Adrenal gland (tissue), 12 donors: ENCODE measurements around the gene VDAC2. TPM values are rescaled to one million over a fixed set of nuclear protein-coding genes. Genes with fewer than 3 reads are reported as not detected.
"Not testable (repeated sequence)": the region's sequence is repeated elsewhere in the genome, so short reads cannot be mapped to it uniquely, and the experiment has no call there.

Experiments used
- DNase-seq, 7 donors: peaks; one replicate each; pipeline ENCODE4 v3.0.0-alpha.2; 2019 to 2020
- H3K27ac ChIP-seq, 5 donors: fragments of 200-600 bp; sonication (generic) in 4 of 5; 1 replicate in 3 of 5; 2 replicates in 2 of 5; pipeline versions ENCODE4 v1.5.1 to v1.8.0; 2016 to 2020; ENCODE audit warnings: mild to moderate bottlenecking in 1 of 5
- H3K27me3 ChIP-seq: fragments of 200-600 bp; 2 replicates; pipeline ENCODE4 v1.8.0; 2021
- H3K36me3 ChIP-seq, 2 donors: fragments of 200-600 bp; replicated peaks in 1 of 2; 1 replicate in 1 of 2; 2 replicates in 1 of 2; pipeline versions ENCODE4 v1.5.1 to v1.8.0; 2018 to 2022
- H3K4me1 ChIP-seq, 2 donors: fragments of 200-600 bp; replicated peaks in 1 of 2; 1 replicate in 1 of 2; 2 replicates in 1 of 2; pipeline versions ENCODE4 v1.5.1 to v1.8.0; 2018 to 2021
- H3K4me3 ChIP-seq, 4 donors: fragments of 200-600 bp; sonication (generic) in 3 of 4; one replicate each; pipeline ENCODE4 v1.5.1; 2016 to 2018
- H3K9me3 ChIP-seq, 3 donors: fragments of 200-600 bp; sonication (generic) in 1 of 3; replicated peaks in 1 of 3; 1 replicate in 2 of 3; 2 replicates in 1 of 3; pipeline versions ENCODE4 v1.5.1 to v1.8.0; 2016 to 2021
- CTCF ChIP-seq, 6 experiments: fragments of 450-650 bp in 4 of 6; fragments of 200-600 bp in 2 of 6; sonication (generic) in 1 of 6; IDR thresholded peaks; 1 replicate in 5 of 6; 2 replicates in 1 of 6; pipeline versions ENCODE4 v1.5.1 to v1.8.0; 2016 to 2021; ENCODE audit warnings: antibody characterized with exemption in 6 of 6, mild to moderate bottlenecking in 2 of 6, moderate library complexity in 1 of 6
- POLR2A ChIP-seq, 2 donors: fragments of 450-650 bp; IDR thresholded peaks; one replicate each; pipeline ENCODE4 v1.6.1; 2017; ENCODE audit warnings: antibody characterized with exemption in 2 of 2, mild to moderate bottlenecking in 2 of 2, moderate library complexity in 1 of 2
- WGBS, 4 donors: extraction: QIAGEN DNeasy Blood & Tissue Kit in 2 of 4; methylation state at CpG; one replicate each; pipeline versions ENCODE4 v1.1.5 to v1.1.7; 2013 to 2017; 5-methylcytosine and 5-hydroxymethylcytosine counted together
- intact Hi-C, 2 donors: fragments of 100-400 bp; cut with DNase I; formaldehyde crosslinking; loops; one replicate each; pipeline versions ENCODE4 v1.14.1 to v1.15.0; 2022 to 2023
- polyA plus RNA-seq, 3 donors: library from polyadenylated mRNA; stranded (reverse); fragments of 200-250 nt in 2 of 3; fragments of 350-450 nt in 1 of 3; fragmentation: Illumina TruSeq in 1 of 3; extraction: RNeasy Lipid Tissue Mini Kit (QIAGEN cat#74804) in 1 of 3; gene quantifications; one replicate each; pipeline ENCODE4 v1.2.3, GENCODE V29; 2013 to 2014
- total RNA-seq, 9 donors: library from RNA; depleted of rRNA in 4 of 9; stranded (reverse); fragments of >200 nt in 4 of 9; fragments of 120-200 nt in 1 of 9; fragmentation: NEBNext Ultra II Directional in 1 of 9; extraction: Animal tissue kit (Norgen Biotek cat#: 25700) in 1 of 9; gene quantifications; one replicate each; pipeline versions ENCODE4 v1.1.0 to v1.2.4, GENCODE V29; 2013 to 2023
- donor health status: healthy with polysubstance abuse.
- donor health status: Bipolar disorder and iron deficiency.
- donor health status: DM: yes; HTN: yes; CAD: no.
- donor health status: DM: no; HTN: no; CAD: no.
- donor health status: DM: no; HTN: no; CAD: no.
- donor health status: DM: yes; HTN: yes; CAD: no.

VDAC2 gene
- total and polyA plus RNA-seq, 12 donors = 83.2 to 297 (median 183) TPM

- H3K4me1 ChIP-seq = peaks cover 0 to 16% of the 10 kb centered on the region in 2 donors
- intact Hi-C loops = no loop called here
- no peak overlapping the region for H3K27ac ChIP-seq
- DNase-seq = peak in 2 of 7 donors; percentile 13 to 30
- H3K27me3 ChIP-seq = no peaks in the 10 kb centered on the region
- H3K36me3 ChIP-seq = no peaks in the 10 kb centered on the region
- WGBS, 4 donors = 84 to 99% (median 89%) methylated on average over 1 to 2 of the region's 2 CpGs
- TF ChIP-seq POLR2A (IDR thresholded peaks at IDR 0.05) (no peak), CTCF (IDR thresholded peaks at IDR 0.05) (no peak)
- H3K4me3 ChIP-seq = no peak overlapping the region
- no peaks in the 10 kb centered on the region for H3K9me3 ChIP-seq
Measured at GRCh38 chr10:75197906-75198305, 12.7 kb upstream of the VDAC2 start.

DNA sequence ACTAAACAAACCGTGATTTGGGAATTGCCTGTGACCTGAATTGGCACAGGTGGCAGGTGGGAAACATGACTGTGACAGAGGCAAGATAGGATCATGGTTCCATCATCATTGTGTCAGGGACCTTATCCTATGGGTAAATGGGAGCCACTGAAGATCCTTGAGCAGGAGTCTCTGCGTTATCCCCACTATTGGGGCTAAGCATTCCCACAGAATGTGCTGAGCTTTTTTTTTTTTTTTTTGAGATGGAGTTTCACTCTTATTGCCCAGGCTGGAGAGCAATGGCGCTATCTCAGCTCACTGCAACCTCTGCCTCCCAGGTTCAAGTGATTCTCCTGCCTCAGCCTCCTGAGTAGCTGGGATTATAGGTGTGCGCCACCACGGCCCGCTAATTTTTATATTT, 10.6 kb upstream of the VDAC2 start:
- intact Hi-C loops, H3K4me3 ChIP-seq, H3K27me3 ChIP-seq, H3K9me3 ChIP-seq, H3K27ac ChIP-seq, H3K36me3 ChIP-seq: not testable (repeated sequence)
- 70 to 98% (median 83%) methylated on average over 5 to 6 of the region's 6 CpGs for WGBS, 4 donors
- peak in 1 of 7 donors; percentile 6 for DNase-seq
- peaks cover 5 to 21% of the 10 kb centered on the region in 2 donors for H3K4me1 ChIP-seq

DNA sequence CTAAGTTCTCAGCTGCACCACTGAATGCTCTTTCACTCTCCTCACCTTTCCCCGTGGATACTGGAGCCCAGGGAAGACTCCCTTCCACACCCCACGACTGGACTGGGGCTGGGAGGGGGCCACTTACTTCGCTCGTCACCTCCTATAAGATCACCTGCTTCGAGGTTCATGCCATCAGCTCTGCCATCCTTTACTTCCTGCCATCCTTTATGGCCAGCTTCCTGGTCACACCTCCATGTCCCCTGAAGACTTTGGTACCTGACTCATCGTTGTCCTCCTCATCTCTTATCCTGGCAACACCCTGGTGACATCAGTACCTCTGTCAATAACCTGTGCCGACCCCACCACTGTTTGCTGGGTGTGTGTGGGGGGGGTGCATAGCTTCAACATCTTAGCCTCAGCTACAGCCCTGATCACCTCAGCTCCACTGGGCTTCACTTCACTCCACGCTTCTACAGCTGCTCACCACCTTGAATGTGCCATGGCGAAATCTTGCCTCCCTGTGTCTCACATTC, 8.7 kb upstream of the VDAC2 start:
- Histone ChIP-seq H3K27ac (no peak overlapping the region), H3K4me1 (peaks cover 5 to 15% of the 10 kb centered on the region in 2 donors), H3K27me3 (no peaks in the 10 kb centered on the region), H3K36me3 (no peaks in the 10 kb centered on the region), H3K4me3 (no peak overlapping the region), H3K9me3 (no peaks in the 10 kb centered on the region)
- WGBS, 4 donors = 87 to 91% (median 89%) methylated on average over 9 of the region's 9 CpGs
- TF ChIP-seq CTCF (IDR thresholded peaks at IDR 0.05) (no peak), POLR2A (IDR thresholded peaks at IDR 0.05) (no peak)
- peak in 2 of 7 donors; percentile 11 to 23 for DNase-seq
- intact Hi-C loops = no loop called here

DNA sequence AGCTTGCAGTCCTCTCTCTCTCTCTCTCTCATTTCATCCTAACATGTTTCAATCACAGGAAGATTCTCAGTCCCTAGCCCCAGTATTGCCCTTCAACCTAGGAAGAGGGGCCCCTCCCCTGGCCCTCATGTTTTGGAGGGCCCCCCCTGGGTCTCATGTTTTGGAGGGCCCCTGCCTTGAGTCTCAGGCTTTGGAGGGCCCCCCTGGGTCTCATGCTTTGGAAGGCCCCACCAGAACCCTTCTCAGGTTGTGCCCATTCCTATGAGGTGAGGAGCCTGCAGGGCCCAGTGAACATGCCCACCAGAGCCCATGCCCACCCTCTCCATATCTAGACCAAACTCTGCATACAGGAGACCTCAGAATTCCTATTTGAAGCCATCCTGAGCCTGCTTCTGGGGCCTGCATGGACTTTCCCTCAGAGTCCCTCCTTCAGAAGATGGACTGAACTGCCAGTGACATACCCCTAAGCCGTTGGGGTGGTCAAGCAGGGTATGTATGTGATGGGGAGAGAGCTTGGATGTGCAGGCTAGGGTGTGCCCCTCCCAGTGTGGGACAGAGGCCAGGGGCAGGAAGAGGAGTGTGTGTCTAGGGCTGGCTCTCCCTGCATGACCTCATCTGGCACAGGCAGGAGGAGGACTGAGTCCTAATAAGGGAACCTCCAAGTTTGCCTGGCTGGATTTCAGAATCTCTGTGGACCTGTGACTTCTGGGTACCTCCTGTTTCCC, 8.1 kb upstream of the VDAC2 start:
- intact Hi-C loops = no loop called here

DNA sequence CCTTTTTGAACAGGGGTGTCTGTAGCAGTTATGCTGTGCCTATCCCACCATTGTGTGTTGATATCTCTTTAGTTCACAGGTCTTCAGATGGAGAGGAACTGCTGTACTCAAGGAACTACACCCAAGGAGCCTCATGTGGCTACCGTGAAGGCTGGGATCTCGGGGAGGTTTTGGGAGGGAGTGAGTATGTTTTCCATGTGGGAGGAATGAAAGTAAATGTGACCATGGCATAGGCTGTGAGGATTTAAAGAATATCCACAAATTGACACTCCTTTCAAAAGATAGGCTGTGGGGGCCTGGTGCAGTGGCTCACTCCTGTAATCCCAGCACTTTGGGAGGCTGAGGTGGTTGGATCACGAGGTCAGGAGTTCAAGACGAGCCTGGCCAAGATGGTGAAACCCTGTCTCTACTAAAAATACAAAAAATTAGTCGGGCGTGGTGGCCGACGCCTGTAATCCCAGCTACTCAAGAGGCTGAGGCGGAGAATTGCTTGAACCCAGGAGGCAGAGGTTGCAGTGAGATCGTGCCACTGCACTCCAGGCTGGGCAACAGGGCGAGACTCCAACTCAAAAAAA, 7.5 kb upstream of the VDAC2 start:
- WGBS, 4 donors = 84 to 92% (median 86%) methylated on average over 11 of the region's 11 CpGs
- H3K9me3 ChIP-seq, H3K27me3 ChIP-seq, H3K4me3 ChIP-seq, intact Hi-C loops, H3K36me3 ChIP-seq: not testable (repeated sequence)
- peak overlapping the region in 3 of 5 donors; percentile 4 to 57 (median 36) for H3K27ac ChIP-seq
- peak in 3 of 7 donors; percentile 10 to 42 (median 13) for DNase-seq
- H3K4me1 ChIP-seq = peaks cover 5 to 16% of the 10 kb centered on the region in 2 donors

More for the DNA sequence above, 8.1 kb upstream of the VDAC2 start:
- peaks cover 5 to 15% of the 10 kb centered on the region in 2 donors for H3K4me1 ChIP-seq
- no peaks in the 10 kb centered on the region for H3K9me3 ChIP-seq
- no peaks in the 10 kb centered on the region for H3K27me3 ChIP-seq
- WGBS, 4 donors = 57 to 94% (median 73%) methylated on average over 1 of the region's 1 CpG
- no peak overlapping the region for H3K4me3 ChIP-seq
- peak in 6 of 7 donors; percentile 56 to 79 (median 70) for DNase-seq
- no peaks in the 10 kb centered on the region for H3K36me3 ChIP-seq
- H3K27ac ChIP-seq = peak overlapping the region in 3 of 5 donors; percentile 4 to 57 (median 36)
- no peak for TF ChIP-seq CTCF (IDR thresholded peaks at IDR 0.05)
- TF ChIP-seq POLR2A (IDR thresholded peaks at IDR 0.05) = no peak
